WTC11 (cell line): ENCODE results near the gene ACOD1. TPM values are rescaled to one million over a fixed set of nuclear protein-coding genes. Genes with fewer than 3 reads are reported as not detected.

ENCODE experiments used
- ATF1 ChIP-seq: sonication (generic); formaldehyde crosslinking; IDR thresholded peaks from 2 replicates; pipeline ENCODE4 v1.8.1; 2023; ENCODE audit warnings: mild to moderate bottlenecking, moderate library complexity, missing genetic modification reagents
- ATF2 ChIP-seq: sonication (generic); formaldehyde crosslinking; IDR thresholded peaks from 2 replicates; pipeline ENCODE4 v1.8.1; 2022; ENCODE audit warnings: low read depth, missing genetic modification reagents, borderline replicate concordance
- ATF6 ChIP-seq: sonication (generic); formaldehyde crosslinking; IDR thresholded peaks from 2 replicates; pipeline ENCODE4 v1.8.1; 2023; ENCODE audit warnings: mild to moderate bottlenecking, missing genetic modification reagents
- CTCF ChIP-seq: fragments of 200-600 bp; IDR thresholded peaks from 2 replicates; pipeline ENCODE4 v1.8.0; 2022; ENCODE audit warnings: antibody characterized with exemption
- E2F4 ChIP-seq: sonication (generic); formaldehyde crosslinking; IDR thresholded peaks from 2 replicates; pipeline ENCODE4 v1.8.1; 2022; ENCODE audit warnings: low read depth, mild to moderate bottlenecking, moderate library complexity, missing genetic modification reagents, borderline replicate concordance
- EMX1 ChIP-seq: fragments of 250-450 bp; sonication (Bioruptor Pico); IDR thresholded peaks from 2 replicates; pipeline ENCODE4 v1.8.0; 2021; ENCODE audit warnings: mild to moderate bottlenecking
- FOXK1 ChIP-seq: sonication (generic); formaldehyde crosslinking; IDR thresholded peaks from 2 replicates; pipeline ENCODE4 v1.8.0; 2022; ENCODE audit warnings: mild to moderate bottlenecking, moderate library complexity, missing genetic modification reagents
- FOXP1 ChIP-seq: sonication (generic); formaldehyde crosslinking; IDR thresholded peaks from 2 replicates; pipeline ENCODE4 v1.8.0; 2022; ENCODE audit warnings: missing genetic modification reagents, mild to moderate bottlenecking, moderate library complexity, borderline replicate concordance
- GTF2I ChIP-seq: fragments of 250-450 bp; sonication (Bioruptor Pico); conservative IDR thresholded peaks from 2 replicates; pipeline ENCODE4 v1.4.0; 2021; ENCODE audit warnings: mild to moderate bottlenecking
- HMGXB4 ChIP-seq: sonication (generic); formaldehyde crosslinking; IDR thresholded peaks from 2 replicates; pipeline ENCODE4 v1.8.1; 2023; ENCODE audit warnings: mild to moderate bottlenecking, moderate library complexity, missing genetic modification reagents
- IRF2 ChIP-seq: sonication (generic); formaldehyde crosslinking; IDR thresholded peaks from 2 replicates; pipeline ENCODE4 v1.8.0; 2022; ENCODE audit warnings: low read depth, missing genetic modification reagents, borderline replicate concordance
- MXD4 ChIP-seq: fragments of 250-450 bp; sonication (Bioruptor Pico); IDR thresholded peaks from 2 replicates; pipeline ENCODE4 v1.8.0; 2021; ENCODE audit warnings: mild to moderate bottlenecking, moderate library complexity, borderline replicate concordance
- NFE2L1 ChIP-seq: sonication (generic); formaldehyde crosslinking; IDR thresholded peaks from 2 replicates; pipeline ENCODE4 v1.8.1; 2023; ENCODE audit warnings: missing genetic modification reagents
- NFYB ChIP-seq: sonication (generic); formaldehyde crosslinking; conservative IDR thresholded peaks from 2 replicates; pipeline ENCODE4 v1.8.0; 2022; ENCODE audit warnings: low read depth, missing genetic modification reagents
- NR1H2 ChIP-seq: sonication (generic); formaldehyde crosslinking; IDR thresholded peaks from 2 replicates; pipeline ENCODE4 v1.9.0; 2021; ENCODE audit warnings: mild to moderate bottlenecking, moderate library complexity, missing genetic modification reagents
- NR2C2 ChIP-seq: sonication (generic); formaldehyde crosslinking; IDR thresholded peaks from 2 replicates; pipeline ENCODE4 v1.8.0; 2022; ENCODE audit warnings: mild to moderate bottlenecking, missing genetic modification reagents
- PRRX2 ChIP-seq: fragments of 250-450 bp; sonication (Bioruptor Pico); IDR thresholded peaks from 2 replicates; pipeline ENCODE4 v1.8.0; 2021; ENCODE audit warnings: mild to moderate bottlenecking
- RELA ChIP-seq: sonication (generic); formaldehyde crosslinking; IDR thresholded peaks from 2 replicates; pipeline ENCODE4 v1.8.1; 2022; ENCODE audit warnings: missing genetic modification reagents, mild to moderate bottlenecking, borderline replicate concordance
- SMAD3 ChIP-seq: sonication (generic); formaldehyde crosslinking; IDR thresholded peaks from 2 replicates; pipeline ENCODE4 v1.8.0; 2022; ENCODE audit warnings: missing genetic modification reagents, mild to moderate bottlenecking, borderline replicate concordance
- SMAD4 ChIP-seq: sonication (generic); formaldehyde crosslinking; IDR thresholded peaks from 2 replicates; pipeline ENCODE4 v1.8.0; 2022; ENCODE audit warnings: mild to moderate bottlenecking, missing genetic modification reagents
- SOX15 ChIP-seq: fragments of 250-450 bp; sonication (Bioruptor Pico); IDR thresholded peaks from 2 replicates; pipeline ENCODE4 v1.9.0; 2021; ENCODE audit warnings: mild to moderate bottlenecking
- STAT6 ChIP-seq: sonication (generic); formaldehyde crosslinking; conservative IDR thresholded peaks from 2 replicates; pipeline ENCODE4 v1.8.1; 2023; ENCODE audit warnings: mild to moderate bottlenecking, low read depth, missing genetic modification reagents, moderate library complexity
- ZNF138 ChIP-seq: sonication (generic); formaldehyde crosslinking; conservative IDR thresholded peaks from 2 replicates; pipeline ENCODE4 v1.8.1; 2022; ENCODE audit warnings: mild to moderate bottlenecking, moderate library complexity, missing genetic modification reagents
- ZNF219 ChIP-seq: sonication (generic); formaldehyde crosslinking; IDR thresholded peaks from 2 replicates; pipeline ENCODE4 v1.8.0; 2023; ENCODE audit warnings: missing genetic modification reagents, mild to moderate bottlenecking, borderline replicate concordance
- ZNF317 ChIP-seq: sonication (generic); formaldehyde crosslinking; IDR thresholded peaks from 2 replicates; pipeline ENCODE4 v1.8.1; 2023; ENCODE audit warnings: low read depth, mild to moderate bottlenecking, moderate library complexity, missing genetic modification reagents, borderline replicate concordance
- ZNF396 ChIP-seq: fragments of 250-450 bp; sonication (Bioruptor Pico); IDR thresholded peaks from 2 replicates; pipeline ENCODE4 v1.8.0; 2021; ENCODE audit warnings: mild to moderate bottlenecking, moderate library complexity, borderline replicate concordance
- ZSCAN18 ChIP-seq: fragments of 250-450 bp; sonication (Bioruptor Pico); IDR thresholded peaks from 2 replicates; pipeline ENCODE4 v2.1.2; 2022; ENCODE audit warnings: mild to moderate bottlenecking, moderate library complexity
- total RNA-seq: library from RNA; stranded (reverse); gene quantifications from 3 replicates; pipeline ENCODE4 v1.2.3, GENCODE V29; 2021

Gene ACOD1
- total RNA-seq, 1 experiment from 2014 or later: not detected

- TF ChIP-seq NFYB (CRISPR knock-in tag) (no peak), GTF2I (no peak), SOX15 (CRISPR knock-in tag) (no peak), IRF2 (CRISPR knock-in tag) (no peak), ZNF317 (no peak), ATF6 (CRISPR knock-in tag) (no peak), NR2C2 (CRISPR knock-in tag) (no peak), NR1H2 (CRISPR knock-in tag) (no peak), EMX1 (CRISPR knock-in tag) (no peak), ZNF396 (CRISPR knock-in tag) (no peak), STAT6 (CRISPR knock-in tag) (no peak), ZNF219 (CRISPR knock-in tag) (peak; percentile 39; the same call in 1 of the 2 replicates), MXD4 (CRISPR knock-in tag) (no peak), E2F4 (CRISPR knock-in tag) (no peak), SMAD4 (CRISPR knock-in tag) (no peak), ZSCAN18 (CRISPR knock-in tag) (no peak), NFE2L1 (CRISPR knock-in tag) (no peak; the same call in 1 of the 2 replicates), FOXK1 (CRISPR knock-in tag) (peak; percentile 84), SMAD3 (CRISPR knock-in tag) (no peak), ATF2 (CRISPR knock-in tag) (no peak), CTCF (no peak), FOXP1 (no peak), HMGXB4 (CRISPR knock-in tag) (peak; percentile 89), RELA (CRISPR knock-in tag) (no peak), PRRX2 (CRISPR knock-in tag) (no peak), ZNF138 (CRISPR knock-in tag) (0 out of 2 replicates have a peak, but pooled peaks have one; percentile 80), ATF1 (CRISPR knock-in tag) (no peak)
These were observed 43.7 kb downstream of the ACOD1 start, which contains the start of gene CLN5 (continued) for GRCh38 chr13:76991796-76992547.
